Neural cell (in vitro differentiated cells): ENCODE data around the gene EPB41. TPM values are rescaled to one million over a fixed set of nuclear protein-coding genes. Genes with fewer than 3 reads are reported as not detected.
"Not testable (repeated sequence)": the region's sequence is repeated elsewhere in the genome, so short reads cannot be mapped to it uniquely, and the experiment has no call there.

Experiments
- H2AFZ ChIP-seq: fragments of 200-600, 300-800 bp; sonication (generic), shearing (Covaris generic); 2 replicates; pipeline ENCODE4 v1.6.0; 2014; ENCODE audit warnings: low read depth, mild to moderate bottlenecking, antibody characterized with exemption, low read length, moderate library complexity
- H3F3A ChIP-seq: fragments of 200-600 bp; shearing (Covaris generic); 2 replicates; pipeline ENCODE4 v1.6.1; 2016; ENCODE audit warnings: mild to moderate bottlenecking, moderate library complexity, mixed read lengths, antibody characterized with exemption, low read length; ENCODE audit not compliant: insufficient read depth, poor library complexity, severe bottlenecking
- H3K27ac ChIP-seq: fragments of 200-600, 300-800 bp; sonication (generic), shearing (Covaris generic); 2 replicates; pipeline ENCODE4 v1.5.1; 2014; ENCODE audit warnings: mild to moderate bottlenecking, low read length, moderate library complexity
- H3K27me3 ChIP-seq: fragments of 300-800, 200-600 bp; sonication (generic), shearing (Covaris generic); 2 replicates; pipeline ENCODE4 v1.6.0; 2014; ENCODE audit warnings: mild to moderate bottlenecking, low read depth, low read length, moderate library complexity; ENCODE audit not compliant: insufficient read depth
- H3K36me3 ChIP-seq: fragments of 300-800, 200-600 bp; sonication (generic), shearing (Covaris generic); 2 replicates; pipeline ENCODE4 v1.5.1; 2014; ENCODE audit warnings: mild to moderate bottlenecking, antibody characterized with exemption, low read length, moderate library complexity; ENCODE audit not compliant: insufficient read depth
- H3K4me2 ChIP-seq: fragments of 300-800, 200-600 bp; sonication (generic), shearing (Covaris generic); 2 replicates; pipeline ENCODE4 v1.6.0; 2014; ENCODE audit warnings: mild to moderate bottlenecking, low read length
- H3K4me3 ChIP-seq: fragments of 300-800, 200-600 bp; sonication (generic), shearing (Covaris generic); 2 replicates; pipeline ENCODE4 v1.5.1; 2014; ENCODE audit warnings: mild to moderate bottlenecking, low read length, moderate library complexity
- H3K79me2 ChIP-seq: fragments of 200-600 bp; shearing (Covaris generic); replicated peaks from 2 replicates; pipeline ENCODE4 v1.6.0; 2014; ENCODE audit warnings: mild to moderate bottlenecking, low read length, moderate library complexity; ENCODE audit not compliant: insufficient read depth
- H3K9ac ChIP-seq: fragments of 300-800, 200-600 bp; sonication (generic), shearing (Covaris generic); 2 replicates; pipeline ENCODE4 v1.6.1; 2016; ENCODE audit warnings: mild to moderate bottlenecking, low read length, mixed read lengths
- H3K9me2 ChIP-seq: fragments of 200-600 bp; shearing (Covaris generic); 2 replicates; pipeline ENCODE4 v1.6.1; 2016; ENCODE audit warnings: mild to moderate bottlenecking, low read length, mixed read lengths; ENCODE audit not compliant: insufficient read depth
- H3K9me3 ChIP-seq: fragments of 200-600, 300-800 bp; sonication (generic), shearing (Covaris generic); 2 replicates; pipeline ENCODE4 v1.6.1; 2016; ENCODE audit warnings: mild to moderate bottlenecking, mixed run types, low read length, moderate library complexity, mixed read lengths
- H4K20me1 ChIP-seq: fragments of 200-600 bp; shearing (Covaris generic); 2 replicates; pipeline ENCODE4 v1.6.1; 2016; ENCODE audit warnings: mild to moderate bottlenecking, mixed run types; ENCODE audit not compliant: insufficient read depth
- EP300 ChIP-seq: fragments of 450-650 bp; conservative IDR thresholded peaks from 2 replicates; pipeline ENCODE4 v1.6.1; 2014; ENCODE audit warnings: antibody characterized with exemption, mild to moderate bottlenecking, moderate library complexity; ENCODE audit not compliant: poor library complexity, severe bottlenecking
- EZH2 ChIP-seq: fragments of 200-600, 300-800 bp; shearing (Covaris generic), sonication (generic); IDR thresholded peaks from 2 replicates; pipeline ENCODE4 v1.6.1; 2014; ENCODE audit warnings: antibody characterized with exemption, low read length, borderline replicate concordance, mild to moderate bottlenecking; ENCODE audit not compliant: insufficient read depth, poor library complexity, severe bottlenecking
- MXI1 ChIP-seq: fragments of 450-650 bp; conservative IDR thresholded peaks from 2 replicates; pipeline ENCODE4 v1.6.1; 2014; ENCODE audit warnings: antibody characterized with exemption, mild to moderate bottlenecking; ENCODE audit not compliant: poor library complexity, severe bottlenecking
- POLR2AphosphoS5 ChIP-seq: IDR thresholded peaks from 2 replicates; pipeline ENCODE4 v1.6.1; 2012
- SMC3 ChIP-seq: fragments of 450-650 bp; conservative IDR thresholded peaks from 2 replicates; pipeline ENCODE4 v1.6.1; 2014; ENCODE audit warnings: antibody characterized with exemption, mild to moderate bottlenecking, moderate library complexity; ENCODE audit not compliant: poor library complexity
- TAF1 ChIP-seq: IDR thresholded peaks from 2 replicates; pipeline ENCODE4 v1.6.1; 2012; ENCODE audit warnings: low read depth
- polyA plus RNA-seq: library from polyadenylated mRNA; depleted of rRNA; stranded (reverse); fragments of >200 nt; gene quantifications from 2 replicates; pipeline ENCODE4 v1.2.3, GENCODE V29; 2014
- TF ChIP-seq, protein P1 (sequence below): fragments of 450-650 bp; IDR thresholded peaks from 2 replicates; pipeline ENCODE4 v1.5.1; 2014; ENCODE audit warnings: antibody characterized with exemption, mild to moderate bottlenecking, moderate library complexity; ENCODE audit not compliant: poor library complexity, severe bottlenecking

Gene EPB41
- polyA plus RNA-seq, 1 donor from 2014 or later, result 62.0 TPM

DNA sequence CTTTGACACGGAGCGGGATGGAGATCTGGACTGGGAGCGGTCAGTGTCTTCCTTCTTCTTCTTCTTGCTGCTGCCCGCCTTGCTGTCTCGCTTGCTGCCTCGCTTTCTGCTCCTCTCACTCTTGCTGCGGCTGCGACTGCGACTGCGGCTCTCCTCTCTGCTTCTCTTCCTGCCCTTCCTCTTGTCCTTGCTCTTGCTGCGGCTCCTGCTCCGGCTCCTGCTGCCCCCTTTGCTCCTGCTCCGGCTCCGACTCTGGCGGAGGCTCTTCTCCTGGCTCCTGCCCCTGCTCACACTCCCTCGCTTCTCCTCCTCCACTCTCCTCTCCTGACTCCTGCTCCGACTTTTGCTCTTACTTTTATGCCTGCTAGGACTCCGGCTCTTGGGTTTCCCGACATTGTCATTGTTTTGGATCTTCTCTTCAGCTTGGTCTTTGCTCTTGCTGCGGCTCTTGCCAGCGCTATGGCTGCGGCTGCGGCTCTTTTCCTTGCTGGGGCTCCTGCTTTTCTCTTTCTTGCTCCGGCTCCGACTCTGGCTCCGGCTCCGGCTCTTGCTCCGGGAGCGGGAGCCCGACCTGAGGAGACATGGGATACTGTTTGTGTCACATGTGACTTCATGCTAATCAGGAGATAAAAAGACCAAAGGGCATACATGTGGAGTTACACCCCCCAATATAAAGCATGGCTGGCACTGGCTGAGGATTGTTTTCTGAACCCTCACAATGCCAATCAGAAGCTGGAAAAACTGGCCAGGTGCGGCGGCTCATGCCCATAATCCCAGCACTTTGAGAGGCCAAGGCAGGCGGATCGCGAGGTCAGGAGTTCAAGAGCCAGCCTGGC lies 234.5 kb downstream of the EPB41 start (continued):
- no peak for TF ChIP-seq EP300

DNA sequence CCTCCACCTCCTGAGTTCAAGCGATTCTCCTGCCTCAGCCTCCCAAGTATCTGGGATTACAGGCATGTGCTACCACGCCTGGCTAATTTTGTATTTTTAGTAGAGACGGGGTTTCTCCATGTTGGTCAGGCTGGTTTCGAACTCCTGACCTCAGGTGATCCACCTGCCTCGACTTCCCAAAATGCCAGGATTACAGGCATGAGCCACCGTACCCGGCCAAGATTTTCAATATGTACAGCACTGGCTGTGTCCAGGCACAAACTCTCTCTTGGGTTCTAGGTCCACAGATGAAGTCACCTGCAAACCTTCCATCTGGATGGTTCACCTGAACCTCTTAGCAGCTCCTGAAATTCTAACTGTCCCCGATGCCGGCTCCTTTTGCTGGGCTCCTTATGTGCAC lies 236.0 kb downstream of the EPB41 start:
- not testable (repeated sequence) for H2AFZ ChIP-seq

DNA sequence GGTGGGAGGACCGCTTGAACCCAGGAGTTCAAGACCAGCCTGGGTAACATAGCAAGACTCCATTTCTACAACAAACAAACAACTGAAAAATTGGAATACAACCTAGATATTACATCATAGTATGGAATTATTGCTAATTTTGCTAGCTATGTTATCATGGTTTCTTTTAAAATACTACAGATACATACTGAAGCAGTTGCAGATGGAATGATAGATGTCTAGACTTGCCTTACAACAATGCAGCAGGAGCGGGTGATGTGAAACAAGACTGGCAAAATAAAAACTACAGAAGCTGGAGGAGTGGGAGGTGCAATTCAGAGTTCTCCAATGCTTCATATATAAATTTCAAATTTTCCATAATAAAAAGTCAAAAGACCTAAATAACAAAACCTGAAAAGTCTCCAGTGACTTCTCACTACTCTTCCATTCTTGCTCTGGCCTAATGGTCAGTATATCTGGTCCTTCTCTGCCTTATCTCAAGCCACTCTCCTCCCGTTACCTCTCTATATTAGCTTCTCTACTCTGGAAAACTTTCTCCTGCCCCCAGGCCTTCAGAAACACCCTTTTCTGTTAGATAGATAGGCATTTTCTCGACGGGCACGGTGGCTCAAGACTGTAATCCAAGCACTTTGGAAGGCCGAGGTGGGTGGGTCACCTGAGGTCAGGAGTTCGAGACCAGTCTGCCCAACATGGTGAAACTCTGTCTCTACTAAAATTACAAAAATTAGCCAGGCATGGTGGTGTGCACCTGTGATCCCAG lies 237.9 kb downstream of the EPB41 start:
- H3K27me3 ChIP-seq, result no peaks in the 10 kb centered on the region
- no peak overlapping the region for H3K27ac ChIP-seq
- no peak overlapping the region for H3K9ac ChIP-seq
- H2AFZ ChIP-seq, result no peak overlapping the region
- peaks cover 3% of the 10 kb centered on the region for H3K79me2 ChIP-seq
- no peak overlapping the region for H3K4me3 ChIP-seq
- no peaks in the 10 kb centered on the region for H4K20me1 ChIP-seq
- H3K4me2 ChIP-seq, result no peak overlapping the region
- no peak for TF ChIP-seq POLR2AphosphoS5
- TF ChIP-seq EZH2, result no peak
- no peak for TF ChIP-seq MXI1
- H3K36me3 ChIP-seq, result peaks cover 14% of the 10 kb centered on the region
- H3K9me3 ChIP-seq, result no peaks in the 10 kb centered on the region
- no peaks in the 10 kb centered on the region for H3F3A ChIP-seq
- H3K9me2 ChIP-seq, result no peaks in the 10 kb centered on the region

More for the DNA sequence above, 236.0 kb downstream of the EPB41 start:
- peaks cover 13% of the 10 kb centered on the region for H3K36me3 ChIP-seq
- H3K79me2 ChIP-seq, H3K27me3 ChIP-seq, H3K4me2 ChIP-seq, H3K4me3 ChIP-seq, H4K20me1 ChIP-seq, H3F3A ChIP-seq, H3K27ac ChIP-seq, H3K9me2 ChIP-seq, H3K9ac ChIP-seq, H3K9me3 ChIP-seq: not testable (repeated sequence)

DNA sequence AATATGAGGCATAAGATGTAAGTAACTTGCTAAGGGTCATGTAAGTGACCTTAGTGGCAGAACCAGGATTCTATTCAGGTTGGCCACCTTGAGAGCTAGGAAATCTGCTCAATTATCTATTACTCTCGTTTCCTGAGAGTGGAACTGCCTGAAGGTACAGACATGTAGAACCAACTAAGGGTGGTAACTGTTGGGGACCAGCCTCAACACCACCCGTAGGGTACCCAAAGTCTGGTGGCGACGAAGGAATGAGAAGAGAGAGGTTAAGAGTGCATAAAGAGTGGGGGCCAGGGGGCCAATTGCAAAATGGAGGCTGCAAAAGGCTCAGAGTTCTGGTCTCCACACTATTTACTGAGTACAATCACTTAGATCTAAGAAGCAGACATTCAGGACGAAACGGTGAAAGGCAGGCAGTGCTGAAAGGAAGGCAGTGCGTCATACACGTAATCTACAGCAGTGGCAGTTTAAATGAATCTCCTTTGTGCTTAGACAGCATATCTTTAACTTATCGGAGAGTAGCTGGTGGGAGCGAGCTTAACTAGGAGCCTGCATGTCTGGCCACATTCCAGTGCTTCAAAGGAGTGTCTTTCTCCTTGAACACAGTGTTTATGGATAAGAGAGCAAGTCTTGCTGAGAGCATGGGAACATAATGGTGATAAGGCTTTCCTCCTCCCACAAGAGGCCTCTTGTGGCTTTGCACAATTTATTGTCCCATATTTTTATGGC lies 242.3 kb downstream of the EPB41 start:
- Histone ChIP-seq H3K9me2 (no peaks in the 10 kb centered on the region), H3K9ac (peak overlapping the region; percentile 24), H3K36me3 (peaks cover 12% of the 10 kb centered on the region), H3K4me3 (no peak overlapping the region), H3K4me2 (no peak overlapping the region), H2AFZ (no peak overlapping the region), H3K79me2 (peaks cover 28% of the 10 kb centered on the region), H3F3A (no peaks in the 10 kb centered on the region), H3K27ac (peak overlapping the region; percentile 67), H3K27me3 (no peaks in the 10 kb centered on the region), H4K20me1 (no peaks in the 10 kb centered on the region), H3K9me3 (no peaks in the 10 kb centered on the region)
- no peak for TF ChIP-seq TAF1
- peak; percentile 45 for TF ChIP-seq POLR2AphosphoS5
- TF ChIP-seq EZH2, result no peak
- TF ChIP-seq EP300, result peak; percentile 67
- no peak for TF ChIP-seq SMC3
- TF ChIP-seq, protein P1, sequence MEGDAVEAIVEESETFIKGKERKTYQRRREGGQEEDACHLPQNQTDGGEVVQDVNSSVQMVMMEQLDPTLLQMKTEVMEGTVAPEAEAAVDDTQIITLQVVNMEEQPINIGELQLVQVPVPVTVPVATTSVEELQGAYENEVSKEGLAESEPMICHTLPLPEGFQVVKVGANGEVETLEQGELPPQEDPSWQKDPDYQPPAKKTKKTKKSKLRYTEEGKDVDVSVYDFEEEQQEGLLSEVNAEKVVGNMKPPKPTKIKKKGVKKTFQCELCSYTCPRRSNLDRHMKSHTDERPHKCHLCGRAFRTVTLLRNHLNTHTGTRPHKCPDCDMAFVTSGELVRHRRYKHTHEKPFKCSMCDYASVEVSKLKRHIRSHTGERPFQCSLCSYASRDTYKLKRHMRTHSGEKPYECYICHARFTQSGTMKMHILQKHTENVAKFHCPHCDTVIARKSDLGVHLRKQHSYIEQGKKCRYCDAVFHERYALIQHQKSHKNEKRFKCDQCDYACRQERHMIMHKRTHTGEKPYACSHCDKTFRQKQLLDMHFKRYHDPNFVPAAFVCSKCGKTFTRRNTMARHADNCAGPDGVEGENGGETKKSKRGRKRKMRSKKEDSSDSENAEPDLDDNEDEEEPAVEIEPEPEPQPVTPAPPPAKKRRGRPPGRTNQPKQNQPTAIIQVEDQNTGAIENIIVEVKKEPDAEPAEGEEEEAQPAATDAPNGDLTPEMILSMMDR, result no peak
- TF ChIP-seq MXI1, result peak; percentile 31
